Endodermal cell (in vitro differentiated cells): ENCODE results near the gene ANLN. TPM values are rescaled to one million over a fixed set of nuclear protein-coding genes. Genes with fewer than 3 reads are reported as not detected.

ENCODE experiments used
- DNase-seq: peaks from one replicate; pipeline ENCODE4 v3.0.0-alpha.2; 2017
- H3K27ac ChIP-seq: 2 replicates; pipeline ENCODE4 v1.5.1; 2013; ENCODE audit warnings: mild to moderate bottlenecking, low read depth, low read length, moderate library complexity
- H3K27me3 ChIP-seq: 2 replicates; pipeline ENCODE4 v1.6.1; 2013; ENCODE audit warnings: mild to moderate bottlenecking, low read length, moderate library complexity; ENCODE audit not compliant: insufficient read depth, control insufficient read depth, poor library complexity, severe bottlenecking
- H3K36me3 ChIP-seq: 2 replicates; pipeline ENCODE4 v1.7.0; 2013; ENCODE audit warnings: mild to moderate bottlenecking, low read length, moderate library complexity; ENCODE audit not compliant: control insufficient read depth, insufficient read depth
- H3K4me1 ChIP-seq: one replicate; pipeline ENCODE4 v1.7.0; 2013; ENCODE audit warnings: low read length; ENCODE audit not compliant: control insufficient read depth, insufficient read depth
- H3K4me3 ChIP-seq: 2 replicates; pipeline ENCODE4 v1.5.1; 2013; ENCODE audit warnings: mild to moderate bottlenecking, low read length, moderate library complexity
- H3K9ac ChIP-seq: 2 replicates; pipeline ENCODE4 v1.6.1; 2013; ENCODE audit warnings: mild to moderate bottlenecking, low read length, moderate library complexity; ENCODE audit not compliant: poor library complexity, severe bottlenecking; ENCODE audit errors: extremely low read depth
- H3K9me3 ChIP-seq: 2 replicates; pipeline ENCODE4 v1.6.1; 2013; ENCODE audit warnings: mild to moderate bottlenecking, low read length, moderate library complexity; ENCODE audit not compliant: control insufficient read depth
- H3K27ac Mint-ChIP-seq: 2 replicates; pipeline ENCODE4 v1.8.0; 2020; ENCODE audit warnings: mixed read lengths
- H3K27me3 Mint-ChIP-seq: 2 replicates; pipeline ENCODE4 v1.8.0; 2021; ENCODE audit warnings: mild to moderate bottlenecking, mixed read lengths; ENCODE audit not compliant: insufficient read depth
- H3K36me3 Mint-ChIP-seq: 2 replicates; pipeline ENCODE4 v1.8.0; 2020; ENCODE audit warnings: low read depth, mixed read lengths
- H3K4me1 Mint-ChIP-seq: 2 replicates; pipeline ENCODE4 v1.8.0; 2020; ENCODE audit warnings: mixed read lengths
- H3K4me3 Mint-ChIP-seq: 2 replicates; pipeline ENCODE4 v1.8.0; 2020; ENCODE audit warnings: mild to moderate bottlenecking, moderate library complexity, mixed read lengths
- H3K9me3 Mint-ChIP-seq: 2 replicates; pipeline ENCODE4 v1.8.0; 2020; ENCODE audit warnings: mild to moderate bottlenecking, mixed read lengths
- WGBS, 2 experiments: methylation state at CpG; one replicate each; pipeline versions ENCODE4 v1.1.5 to v1.1.7; 2013; ENCODE audit warnings: missing lambda C conversion rate in 2 of 2, mixed read lengths in 1 of 2; ENCODE audit not compliant: insufficient coverage in 1 of 2, insufficient read length in 1 of 2; 5-methylcytosine and 5-hydroxymethylcytosine counted together
- total RNA-seq, 2 donors: library from RNA; stranded (reverse); fragmentation: NEBNext Ultra II Directional in 1 of 2; extraction: Animal tissue kit (Norgen Biotek cat#: 25700) in 1 of 2; gene quantifications; 2 replicates in 1 of 2; 3 replicates in 1 of 2; pipeline ENCODE4 v1.2.1, GENCODE V29; 2021
- TF ChIP-seq, protein P1 (sequence below): fragments of 200-600 bp; sonication (generic); conservative IDR thresholded peaks from 2 replicates; pipeline ENCODE4 v1.5.0; 2021; ENCODE audit warnings: antibody characterized with exemption, mild to moderate bottlenecking

Gene ANLN
- total RNA-seq, 2 donors from 2014 or later, result 78.6 to 138 TPM

GRCh38 chr7:36439624-36440023 lies 50.0 kb downstream of the ANLN start:
- no peak overlapping the region for H3K9ac ChIP-seq
- H3K4me1 Mint-ChIP-seq, result no peaks in the 10 kb centered on the region

DNA sequence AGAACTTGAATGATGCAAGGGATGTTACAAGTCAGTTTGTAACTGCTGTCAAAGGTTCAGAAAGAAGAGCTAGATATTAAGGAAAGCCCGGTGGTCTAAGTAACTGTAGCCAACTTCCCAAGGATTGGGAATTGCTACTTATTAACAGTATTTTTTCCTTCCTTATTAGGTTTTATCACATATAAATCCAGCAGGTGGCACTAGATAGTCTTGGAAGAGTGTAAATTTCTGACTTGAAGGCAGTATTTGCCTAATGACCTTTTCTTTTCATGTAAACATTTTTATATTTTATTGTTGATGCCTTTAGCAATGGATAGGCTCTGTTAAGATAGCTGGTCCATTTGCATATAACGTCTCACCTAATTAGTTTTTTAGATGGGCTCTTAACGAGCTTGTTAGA lies 51.2 kb downstream of the ANLN start:
- no peak overlapping the region for H3K27ac ChIP-seq
- Mint-ChIP-seq H3K36me3 (peaks cover 24% of the 10 kb centered on the region), H3K27ac (no peak overlapping the region), H3K9me3 (no peaks in the 10 kb centered on the region), H3K27me3 (no peaks in the 10 kb centered on the region), H3K4me1 (no peaks in the 10 kb centered on the region), H3K4me3 (no peak overlapping the region)
- peaks cover 5% of the 10 kb centered on the region for H3K4me1 ChIP-seq
- TF ChIP-seq, protein P1, sequence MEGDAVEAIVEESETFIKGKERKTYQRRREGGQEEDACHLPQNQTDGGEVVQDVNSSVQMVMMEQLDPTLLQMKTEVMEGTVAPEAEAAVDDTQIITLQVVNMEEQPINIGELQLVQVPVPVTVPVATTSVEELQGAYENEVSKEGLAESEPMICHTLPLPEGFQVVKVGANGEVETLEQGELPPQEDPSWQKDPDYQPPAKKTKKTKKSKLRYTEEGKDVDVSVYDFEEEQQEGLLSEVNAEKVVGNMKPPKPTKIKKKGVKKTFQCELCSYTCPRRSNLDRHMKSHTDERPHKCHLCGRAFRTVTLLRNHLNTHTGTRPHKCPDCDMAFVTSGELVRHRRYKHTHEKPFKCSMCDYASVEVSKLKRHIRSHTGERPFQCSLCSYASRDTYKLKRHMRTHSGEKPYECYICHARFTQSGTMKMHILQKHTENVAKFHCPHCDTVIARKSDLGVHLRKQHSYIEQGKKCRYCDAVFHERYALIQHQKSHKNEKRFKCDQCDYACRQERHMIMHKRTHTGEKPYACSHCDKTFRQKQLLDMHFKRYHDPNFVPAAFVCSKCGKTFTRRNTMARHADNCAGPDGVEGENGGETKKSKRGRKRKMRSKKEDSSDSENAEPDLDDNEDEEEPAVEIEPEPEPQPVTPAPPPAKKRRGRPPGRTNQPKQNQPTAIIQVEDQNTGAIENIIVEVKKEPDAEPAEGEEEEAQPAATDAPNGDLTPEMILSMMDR, result peak; percentile 76
- peaks cover 87% of the 10 kb centered on the region for H3K36me3 ChIP-seq
- peaks cover 7% of the 10 kb centered on the region for H3K9me3 ChIP-seq
- H3K4me3 ChIP-seq, result no peak overlapping the region
- DNase-seq, result no peak
- WGBS, 2 experiments, result 66 to 72% methylated on average over 2 to 3 of the region's 3 CpGs
- H3K27me3 ChIP-seq, result no peaks in the 10 kb centered on the region
- H3K9ac ChIP-seq, result no peak overlapping the region

More at GRCh38 chr7:36439624-36440023, 50.0 kb downstream of the ANLN start:
- no peak overlapping the region for H3K4me3 ChIP-seq
- H3K9me3 ChIP-seq, result no peaks in the 10 kb centered on the region
- no peaks in the 10 kb centered on the region for H3K27me3 ChIP-seq
- WGBS, 2 experiments, result 94 to 96% methylated on average over 2 of the region's 2 CpGs
- DNase-seq, result no peak
- no peaks in the 10 kb centered on the region for H3K9me3 Mint-ChIP-seq
- peaks cover 5% of the 10 kb centered on the region for H3K4me1 ChIP-seq
- TF ChIP-seq, protein P1, result no peak
- H3K4me3 Mint-ChIP-seq, result no peak overlapping the region
- H3K27me3 Mint-ChIP-seq, result no peaks in the 10 kb centered on the region
- no peak overlapping the region for H3K27ac ChIP-seq
- H3K27ac Mint-ChIP-seq, result no peak overlapping the region
- peaks cover 23% of the 10 kb centered on the region for H3K36me3 Mint-ChIP-seq
- H3K36me3 ChIP-seq, result peaks cover 81% of the 10 kb centered on the region

DNA sequence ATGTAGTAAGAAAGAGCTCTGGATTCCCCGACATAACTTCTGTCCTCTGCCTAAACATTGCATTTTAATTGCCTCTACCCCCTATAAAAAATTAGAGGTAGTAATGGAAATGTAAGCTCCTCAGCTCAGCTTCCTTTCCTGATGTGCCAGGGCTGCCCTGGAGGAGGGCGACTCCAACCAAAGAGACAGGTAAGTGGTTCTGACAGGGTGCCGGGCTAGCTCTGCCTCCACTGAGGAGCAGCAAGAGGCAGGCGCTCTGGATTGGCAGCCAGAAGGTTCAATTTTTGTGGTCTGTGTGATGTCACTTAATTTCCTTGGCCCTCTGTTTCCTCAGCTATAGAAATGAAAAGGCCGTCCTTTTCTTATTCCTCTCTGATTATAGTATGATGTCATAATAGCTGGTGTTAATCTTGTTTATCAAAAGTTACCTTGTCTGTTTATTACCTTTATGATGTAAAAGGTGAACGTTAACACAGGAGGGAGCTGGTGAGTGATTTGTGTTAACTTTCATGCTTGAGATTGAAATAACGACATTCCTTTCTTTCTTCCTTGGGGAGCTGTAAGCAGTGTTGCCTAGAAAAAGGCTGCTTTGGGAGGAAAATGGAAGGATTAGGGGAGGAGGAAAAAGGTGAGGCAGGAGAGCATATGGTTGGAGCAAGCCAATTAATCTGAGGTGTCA lies 51.8 kb downstream of the ANLN start:
- no peak overlapping the region for H3K27ac ChIP-seq
- peaks cover 5% of the 10 kb centered on the region for H3K9me3 Mint-ChIP-seq
- H3K27ac Mint-ChIP-seq, result no peak overlapping the region
- H3K4me3 ChIP-seq, result no peak overlapping the region
- H3K36me3 Mint-ChIP-seq, result peaks cover 25% of the 10 kb centered on the region
- no peak overlapping the region for H3K4me3 Mint-ChIP-seq
- H3K9me3 ChIP-seq, result peaks cover 13% of the 10 kb centered on the region
- DNase-seq, result peak; percentile 76
- H3K27me3 ChIP-seq, result no peaks in the 10 kb centered on the region
- TF ChIP-seq, protein P1, result peak; percentile 46
- peaks cover 87% of the 10 kb centered on the region for H3K36me3 ChIP-seq
- no peaks in the 10 kb centered on the region for H3K27me3 Mint-ChIP-seq
- WGBS, 2 experiments, result 77 to 82% methylated on average over 4 to 7 of the region's 7 CpGs
- no peaks in the 10 kb centered on the region for H3K4me1 Mint-ChIP-seq
- no peak overlapping the region for H3K9ac ChIP-seq
- H3K4me1 ChIP-seq, result peaks cover 5% of the 10 kb centered on the region
